ENCODE measurements around the gene IKBKE. TPM values are rescaled to one million over a fixed set of nuclear protein-coding genes. Genes with fewer than 3 reads are reported as not detected.

The IKBKE gene
- total RNA-seq, 1 experiment from 2014 or later = 6.6 TPM

DNA sequence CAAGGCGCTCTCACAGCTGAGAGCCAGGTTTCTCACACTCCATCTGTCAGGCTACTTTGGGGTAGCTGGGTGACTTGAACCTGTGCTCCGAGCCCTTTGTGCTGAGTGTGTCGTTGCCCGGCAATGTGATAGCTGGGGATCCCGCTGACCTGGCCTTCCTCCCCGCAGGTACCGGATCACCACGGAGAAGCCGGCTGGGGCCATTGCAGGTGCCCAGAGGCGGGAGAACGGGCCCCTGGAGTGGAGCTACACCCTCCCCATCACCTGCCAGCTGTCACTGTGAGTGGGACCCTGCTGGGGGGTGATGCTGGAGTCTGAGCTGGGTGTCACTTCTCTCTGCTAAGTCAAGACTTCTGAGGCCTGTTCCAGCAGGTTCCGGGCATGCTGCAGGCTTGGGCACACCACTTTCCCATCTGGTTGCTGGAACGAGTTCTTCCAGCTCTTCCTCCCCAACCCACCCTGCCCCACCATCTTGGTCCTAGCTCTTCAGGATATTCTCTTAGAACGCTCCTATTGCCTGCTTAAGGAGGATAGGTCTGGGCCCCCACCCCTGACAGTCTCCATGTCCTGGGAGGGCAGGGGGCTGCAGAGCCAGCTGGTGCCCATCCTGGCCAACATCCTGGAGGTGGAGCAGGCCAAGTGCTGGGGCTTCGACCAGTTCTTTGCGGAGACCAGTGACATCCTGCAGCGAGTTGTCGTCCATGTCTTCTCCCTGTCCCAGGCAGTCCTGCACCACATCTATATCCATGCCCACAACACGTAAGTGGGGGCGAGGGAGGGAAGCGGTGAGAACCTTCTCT, 7.5 kb downstream of the IKBKE start:
- H4K20me1 ChIP-seq (ENCODE audit: control insufficient read depth, insufficient read depth, insufficient read length) = no peaks in the 10 kb centered on the region
- no peak overlapping the region for H3K4me3 Mint-ChIP-seq
- H2AK5ac ChIP-seq (ENCODE audit: insufficient read length, low read length) = no peak overlapping the region
- no peak overlapping the region for H3K4me2 ChIP-seq (ENCODE audit: insufficient read depth, insufficient read length, low read length)
- H2AFZ ChIP-seq (ENCODE audit: low read length) = no peak overlapping the region
- no peak overlapping the region for H3K14ac ChIP-seq (ENCODE audit: insufficient read depth, low read length)
- no peak overlapping the region for H3K23ac ChIP-seq (ENCODE audit: insufficient read length, low read depth, low read length)
- DNase-seq = no peak
- H3K9ac ChIP-seq (ENCODE audit: extremely low read depth, insufficient read length, low read length) = no peak overlapping the region
- no peak overlapping the region for H3T11ph ChIP-seq (ENCODE audit: low read length)
- H3K27me3 ChIP-seq (ENCODE audit: insufficient read depth, low read length) = no peaks in the 10 kb centered on the region
- no peaks in the 10 kb centered on the region for H3K9me3 Mint-ChIP-seq
- H3K36me3 Mint-ChIP-seq (ENCODE audit: insufficient read depth in 1 of 3, low read depth in 3 of 3) = peaks cover 12 to 22% (median 14%) of the 10 kb centered on the region in 3 experiments; a peak in 5 of 7 replicates
- no peaks in the 10 kb centered on the region for H3K9me3 ChIP-seq (ENCODE audit: control insufficient read depth, low read depth, low read length)
- H2BK12ac ChIP-seq (ENCODE audit: insufficient read length, low read depth, low read length) = no peak overlapping the region
- H2BK15ac ChIP-seq (ENCODE audit: low read depth, low read length) = no peak overlapping the region
- no peak overlapping the region for H4K91ac ChIP-seq (ENCODE audit: insufficient read length, low read depth, low read length)
- H2BK20ac ChIP-seq (ENCODE audit: low read depth, low read length, poor library complexity, severe bottlenecking) = no peak overlapping the region
- no peak overlapping the region for H4K8ac ChIP-seq (replicated peaks; ENCODE audit: insufficient read length, low read depth, low read length)
- no CpG with 5 or more reads among the region's 21 CpGs for WGBS (ENCODE audit: extremely low coverage, insufficient read length, low lambda C conversion rate)
- H3K79me1 ChIP-seq (ENCODE audit: insufficient read depth, low read depth, low read length, poor library complexity, severe bottlenecking) = no peaks in the 10 kb centered on the region
- no peaks in the 10 kb centered on the region for H3K23me2 ChIP-seq (ENCODE audit: insufficient read length, low read depth, low read length, poor library complexity, severe bottlenecking)
- H3K27me3 Mint-ChIP-seq (ENCODE audit: low read depth) = no peaks in the 10 kb centered on the region; the same call in 1 of the 2 replicates
- no peak overlapping the region for H2BK120ac ChIP-seq (ENCODE audit: low read depth, low read length, poor library complexity, severe bottlenecking)
- no peaks in the 10 kb centered on the region for H3K4me1 ChIP-seq (ENCODE audit: insufficient read depth, low read length)
- TF ChIP-seq, protein P1, sequence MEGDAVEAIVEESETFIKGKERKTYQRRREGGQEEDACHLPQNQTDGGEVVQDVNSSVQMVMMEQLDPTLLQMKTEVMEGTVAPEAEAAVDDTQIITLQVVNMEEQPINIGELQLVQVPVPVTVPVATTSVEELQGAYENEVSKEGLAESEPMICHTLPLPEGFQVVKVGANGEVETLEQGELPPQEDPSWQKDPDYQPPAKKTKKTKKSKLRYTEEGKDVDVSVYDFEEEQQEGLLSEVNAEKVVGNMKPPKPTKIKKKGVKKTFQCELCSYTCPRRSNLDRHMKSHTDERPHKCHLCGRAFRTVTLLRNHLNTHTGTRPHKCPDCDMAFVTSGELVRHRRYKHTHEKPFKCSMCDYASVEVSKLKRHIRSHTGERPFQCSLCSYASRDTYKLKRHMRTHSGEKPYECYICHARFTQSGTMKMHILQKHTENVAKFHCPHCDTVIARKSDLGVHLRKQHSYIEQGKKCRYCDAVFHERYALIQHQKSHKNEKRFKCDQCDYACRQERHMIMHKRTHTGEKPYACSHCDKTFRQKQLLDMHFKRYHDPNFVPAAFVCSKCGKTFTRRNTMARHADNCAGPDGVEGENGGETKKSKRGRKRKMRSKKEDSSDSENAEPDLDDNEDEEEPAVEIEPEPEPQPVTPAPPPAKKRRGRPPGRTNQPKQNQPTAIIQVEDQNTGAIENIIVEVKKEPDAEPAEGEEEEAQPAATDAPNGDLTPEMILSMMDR (conservative IDR thresholded peaks at IDR 0.05) = no peak
- no peak overlapping the region for H3K56ac ChIP-seq (ENCODE audit: insufficient read length, low read depth, low read length)
- no peak overlapping the region for H3K27ac ChIP-seq (ENCODE audit: insufficient read length, low read depth, low read length)
- no peak overlapping the region for H3K4ac ChIP-seq (ENCODE audit: low read depth, low read length)
- no peak overlapping the region for H3K18ac ChIP-seq (ENCODE audit: insufficient read length, low read depth, low read length)
- H2BK5ac ChIP-seq (ENCODE audit: insufficient read length, low read length) = no peak overlapping the region
- peaks cover 12 to 18% of the 10 kb centered on the region in 2 experiments for H3K4me1 Mint-ChIP-seq
- H4K5ac ChIP-seq (ENCODE audit: insufficient read length, low read depth, low read length) = no peak overlapping the region
- no peak overlapping the region for H3K27ac Mint-ChIP-seq
- H3K79me2 ChIP-seq (ENCODE audit: insufficient read depth, low read length) = no peaks in the 10 kb centered on the region

Measured in H9 (cell line).